K562 (cell line): ENCODE results near the gene ZNF106. TPM values are rescaled to one million over a fixed set of nuclear protein-coding genes. Genes with fewer than 3 reads are reported as not detected.

Experiments used
- ATAC-seq: fragments of 200-7000 bp; cut with Tn5 transposase; 3 replicates; pipeline ENCODE4 v1.9.1; 2020; ENCODE audit warnings: moderate library complexity
- BruUV-seq: library from RNA; stranded (reverse); fragments of 400-500 nt; replicated peaks from 2 replicates; lab custom pipeline; 2021; lab: Mats Ljungman, UMichigan
- CTCF ChIA-PET: fragments of 300-600 bp; formaldehyde crosslinking; extraction: SDS; loops from one replicate; lab custom pipeline; 2021; ENCODE audit warnings: low intra/inter-chr PET ratio; lab: Yijun Ruan, JAX
- POLR2A ChIA-PET: fragments of 300-600, 350-650 bp; sonication (Branson Sonifier 250); formaldehyde crosslinking; extraction: SDS; loops from one replicate; lab custom pipeline; 2021; ENCODE audit warnings: antibody characterized with exemption, inconsistent platforms; lab: Yijun Ruan, JAX
- DNase-seq, 4 experiments: peaks; one replicate each; pipeline versions ENCODE4 v3.0.0 to v3.0.0-alpha.2; 2011 to 2018; ENCODE audit warnings: low spot score in 3 of 4, mixed read lengths in 3 of 4; ENCODE audit errors: extremely low read depth in 1 of 4
- FAIRE-seq: peaks from 2 replicates; lab custom pipeline; 2011; peaks lifted over from hg19 to GRCh38; lab: Jason Lieb, UNC
- H2AFZ ChIP-seq: 2 replicates; pipeline ENCODE4 v1.6.0; 2011; ENCODE audit warnings: low read depth, low read length, control low read depth, inconsistent platforms
- H3K27ac ChIP-seq: fragments of 200-600 bp; 3 replicates; pipeline ENCODE4 v1.8.0; 2011; ENCODE audit warnings: low read depth, mild to moderate bottlenecking, control low read depth, inconsistent platforms, low read length, moderate library complexity, mixed read lengths; ENCODE audit errors: extremely low read depth
- H3K27me3 ChIP-seq, 2 experiments: fragments of 300-600 bp in 1 of 2; 2 replicates in 1 of 2; 3 replicates in 1 of 2; pipeline versions ENCODE4 v1.6.0 to v1.8.0; 2011; ENCODE audit warnings: inconsistent platforms in 2 of 2, low read length in 2 of 2, mild to moderate bottlenecking in 1 of 2, mixed read lengths in 1 of 2, moderate library complexity in 1 of 2; ENCODE audit not compliant: control insufficient read depth in 2 of 2, insufficient read depth in 2 of 2
- H3K36me3 ChIP-seq: fragments of 300-600 bp; 3 replicates; pipeline ENCODE4 v1.8.0; 2011; ENCODE audit warnings: mild to moderate bottlenecking, low read length, inconsistent platforms; ENCODE audit not compliant: control insufficient read depth, insufficient read depth
- H3K4me1 ChIP-seq, 2 experiments: fragments of 200-600 bp in 1 of 2; replicated peaks in 1 of 2; 2 replicates in 1 of 2; 3 replicates in 1 of 2; pipeline versions ENCODE4 v1.5.1 to v1.8.0; 2011; ENCODE audit warnings: inconsistent platforms in 2 of 2, low read length in 2 of 2, mild to moderate bottlenecking in 1 of 2, mixed read lengths in 1 of 2, moderate library complexity in 1 of 2; ENCODE audit not compliant: control insufficient read depth in 2 of 2, insufficient read depth in 2 of 2
- H3K4me2 ChIP-seq: 2 replicates; pipeline ENCODE4 v1.6.1; 2011; ENCODE audit warnings: low read length, control low read depth, inconsistent platforms, mixed read lengths; ENCODE audit not compliant: insufficient read depth
- H3K4me3 ChIP-seq: fragments of 200-600 bp; sonication (generic), shearing (Covaris generic); 2 replicates; pipeline ENCODE4 v1.5.1; 2016; ENCODE audit warnings: control low read depth, inconsistent platforms
- H3K79me2 ChIP-seq: fragments of 200-600 bp; 3 replicates; pipeline ENCODE4 v1.8.0; 2011; ENCODE audit warnings: low read length, inconsistent platforms; ENCODE audit not compliant: control insufficient read depth, insufficient read depth
- H3K9ac ChIP-seq, 2 experiments: 2 replicates each; pipeline versions ENCODE4 v1.6.0 to v1.6.1; 2011; ENCODE audit warnings: low read depth in 2 of 2, low read length in 2 of 2, control low read depth in 1 of 2, inconsistent platforms in 1 of 2, mild to moderate bottlenecking in 1 of 2, mixed read lengths in 1 of 2; ENCODE audit not compliant: insufficient read depth in 1 of 2
- H3K9me1 ChIP-seq: one replicate; pipeline ENCODE4 v1.6.0; 2011; ENCODE audit warnings: inconsistent platforms, mild to moderate bottlenecking, low read length, moderate library complexity; ENCODE audit not compliant: control insufficient read depth, insufficient read depth
- H3K9me3 ChIP-seq: replicated peaks from 2 replicates; pipeline ENCODE4 v1.5.1; 2011; ENCODE audit warnings: low read depth, low read length, inconsistent platforms; ENCODE audit not compliant: control insufficient read depth, insufficient read depth
- H4K20me1 ChIP-seq: replicated peaks from 2 replicates; pipeline ENCODE4 v1.6.1; 2011; ENCODE audit warnings: low read length, inconsistent platforms, mixed read lengths; ENCODE audit not compliant: control insufficient read depth, insufficient read depth
- BRD4 ChIP-seq: fragments of 200-600 bp; sonication (generic); IDR thresholded peaks from 2 replicates; pipeline ENCODE4 v1.6.1; 2017; ENCODE audit warnings: inconsistent platforms
- ETS1 ChIP-seq: conservative IDR thresholded peaks from 2 replicates; pipeline ENCODE4 v1.6.1; 2011; ENCODE audit warnings: low read depth, mild to moderate bottlenecking, low read length; ENCODE audit not compliant: control insufficient read depth
- GATAD2B ChIP-seq: fragments of 450-650 bp; IDR thresholded peaks from 2 replicates; pipeline ENCODE4 v1.6.1; 2017; ENCODE audit warnings: mild to moderate bottlenecking, borderline replicate concordance
- HNRNPL ChIP-seq: fragments of 200-400 bp; formaldehyde crosslinking; IDR thresholded peaks from 2 replicates; pipeline ENCODE4 v1.6.1; 2017; ENCODE audit warnings: low read depth, mild to moderate bottlenecking, low read length
- MTA1 ChIP-seq: fragments of 450-650 bp; IDR thresholded peaks from 2 replicates; pipeline ENCODE4 v1.6.1; 2017; ENCODE audit warnings: borderline replicate concordance
- SMAD4 ChIP-seq: fragments of 250-450 bp; sonication (Bioruptor Pico); conservative IDR thresholded peaks from 2 replicates; pipeline ENCODE4 v1.8.0; 2021; ENCODE audit warnings: inconsistent platforms, mild to moderate bottlenecking, moderate library complexity
- ZNF174 ChIP-seq: fragments of 250-450 bp; sonication (Bioruptor Pico); IDR thresholded peaks from 2 replicates; pipeline ENCODE4 v1.4.0; 2020; ENCODE audit warnings: mild to moderate bottlenecking
- ZNF239 ChIP-seq: fragments of 250-450 bp; sonication (Bioruptor Pico); IDR thresholded peaks from 2 replicates; pipeline ENCODE4 v1.4.0; 2020; ENCODE audit warnings: mild to moderate bottlenecking
- ZNF347 ChIP-seq: fragments of 450-650 bp; formaldehyde crosslinking; IDR thresholded peaks from 2 replicates; pipeline ENCODE4 v1.4.0; 2020; ENCODE audit warnings: low read depth, mild to moderate bottlenecking, moderate library complexity
- ZNF561 ChIP-seq: fragments of 450-650 bp; formaldehyde crosslinking; conservative IDR thresholded peaks from 2 replicates; pipeline ENCODE4 v1.4.0; 2020; ENCODE audit warnings: mild to moderate bottlenecking, moderate library complexity
- WGBS: fragments of 100-300 bp; shearing (Covaris generic); methylation state at CpG from one replicate; pipeline ENCODE4 v1.1.6; 2016; ENCODE audit warnings: low coverage, mixed read lengths; ENCODE audit not compliant: insufficient coverage; ENCODE audit errors: missing lambda C conversion rate; 5-methylcytosine and 5-hydroxymethylcytosine counted together
- in situ Hi-C: fragments of 300-500 bp; cut with MboI; formaldehyde crosslinking; loops from 4 replicates; pipeline ENCODE4 v1.15.0; 2018; ENCODE audit warnings: inconsistent platforms, mixed read lengths
- intact Hi-C: fragments of 100-400 bp; cut with micrococcal nuclease; formaldehyde crosslinking; loops from 2 replicates; pipeline ENCODE4 v1.14.2; 2022
- polyA plus RNA-seq, 8 experiments: library from polyadenylated mRNA; depleted of rRNA in 4 of 8; stranded (reverse) in 5 of 8; unstranded in 3 of 8; fragments of >200 nt; fragmentation: Nextera tagmentation in 2 of 8; fragmentation: Illumina TruSeq in 1 of 8; extraction: Ambion mirVana in 2 of 8; extraction: Trizol in 1 of 8; gene quantifications; 2 replicates each; pipeline versions ENCODE4 v1.2.1 to v1.2.3, GENCODE V29; 2011 to 2014; ENCODE audit warnings: inconsistent platforms in 1 of 8, missing spikeins in 1 of 8
- total RNA-seq, 7 experiments: library from RNA; depleted of rRNA in 6 of 7; stranded (reverse); fragments of >200 nt in 6 of 7; fragmentation: Illumina TruSeq in 2 of 7; extraction: Trizol in 2 of 7; gene quantifications; 2 replicates each; pipeline versions ENCODE4 v1.2.1 to v1.2.3, GENCODE V29; 2011 to 2021; ENCODE audit warnings: low replicate concordance in 1 of 7
- TF ChIP-seq, protein P1 (sequence below), 3 experiments: fragments of 200-800 bp in 1 of 3; fragments of 250-450 bp in 1 of 3; fragments of 450-650 bp in 1 of 3; sonication (Bioruptor Pico) in 1 of 3; sonication (Bioruptor generic) in 1 of 3; formaldehyde crosslinking in 1 of 3; IDR thresholded peaks; 2 replicates each; pipeline versions ENCODE4 v1.6.1 to v1.8.0; 2016 to 2022; ENCODE audit warnings: mild to moderate bottlenecking in 2 of 3, missing genetic modification characterization in 2 of 3, missing compliant biosample characterization in 1 of 3, moderate library complexity in 1 of 3
- TF ChIP-seq, protein P2 (sequence below), 2 experiments: fragments of 450-650 bp in 1 of 2; sonication (generic) in 1 of 2; formaldehyde crosslinking; conservative IDR thresholded peaks; 2 replicates each; pipeline versions ENCODE4 v1.4.0 to v1.8.1; 2020 to 2022; ENCODE audit warnings: mild to moderate bottlenecking in 1 of 2, missing genetic modification reagents in 1 of 2
- TF ChIP-seq, protein P3 (sequence below): fragments of 450-650 bp; IDR thresholded peaks from 2 replicates; pipeline ENCODE4 v1.6.1; 2016; ENCODE audit warnings: mild to moderate bottlenecking

The ZNF106 gene
- total and polyA plus RNA-seq, 9 of the 15 experiments (the other 6 are each of a cell fraction or from before 2014, with no cell fraction given): 14.4 to 55.3 (median 33.7) TPM

- no peak overlapping the region for H3K4me3 ChIP-seq
- H3K27me3 ChIP-seq: no peaks in the 10 kb centered on the region
- peaks cover 75% of the 10 kb centered on the region for H3K36me3 ChIP-seq
- H4K20me1 ChIP-seq: no peaks in the 10 kb centered on the region
- intact Hi-C loops (no loop called here), in situ Hi-C loops (no loop called here)
- no peak overlapping the region for H3K9ac ChIP-seq
- H3K27ac ChIP-seq: no peak overlapping the region
- ATAC-seq (no peak), FAIRE-seq (no peak), DNase-seq (no peak)
- H3K4me1 ChIP-seq: no peaks in the 10 kb centered on the region
- no peaks in the 10 kb centered on the region for H3K9me3 ChIP-seq
- CTCF ChIA-PET: no interaction called here
- no peaks in the 10 kb centered on the region for H3K9me1 ChIP-seq
- H3K79me2 ChIP-seq: no peaks in the 10 kb centered on the region
- BruUV-seq: TSS peak; percentile 36
- H3K4me2 ChIP-seq: no peak overlapping the region
- WGBS: 99% methylated on average over 4 of the region's 4 CpGs
- TF ChIP-seq ZNF347 (no peak), ETS1 (no peak), ZNF561 (CRISPR knock-in tag) (no peak), SMAD4 (CRISPR knock-in tag) (no peak), BRD4 (no peak), ZNF239 (no peak), MTA1 (no peak), HNRNPL (no peak), ZNF174 (CRISPR knock-in tag) (no peak), GATAD2B (no peak)
- TF ChIP-seq, protein P1, sequence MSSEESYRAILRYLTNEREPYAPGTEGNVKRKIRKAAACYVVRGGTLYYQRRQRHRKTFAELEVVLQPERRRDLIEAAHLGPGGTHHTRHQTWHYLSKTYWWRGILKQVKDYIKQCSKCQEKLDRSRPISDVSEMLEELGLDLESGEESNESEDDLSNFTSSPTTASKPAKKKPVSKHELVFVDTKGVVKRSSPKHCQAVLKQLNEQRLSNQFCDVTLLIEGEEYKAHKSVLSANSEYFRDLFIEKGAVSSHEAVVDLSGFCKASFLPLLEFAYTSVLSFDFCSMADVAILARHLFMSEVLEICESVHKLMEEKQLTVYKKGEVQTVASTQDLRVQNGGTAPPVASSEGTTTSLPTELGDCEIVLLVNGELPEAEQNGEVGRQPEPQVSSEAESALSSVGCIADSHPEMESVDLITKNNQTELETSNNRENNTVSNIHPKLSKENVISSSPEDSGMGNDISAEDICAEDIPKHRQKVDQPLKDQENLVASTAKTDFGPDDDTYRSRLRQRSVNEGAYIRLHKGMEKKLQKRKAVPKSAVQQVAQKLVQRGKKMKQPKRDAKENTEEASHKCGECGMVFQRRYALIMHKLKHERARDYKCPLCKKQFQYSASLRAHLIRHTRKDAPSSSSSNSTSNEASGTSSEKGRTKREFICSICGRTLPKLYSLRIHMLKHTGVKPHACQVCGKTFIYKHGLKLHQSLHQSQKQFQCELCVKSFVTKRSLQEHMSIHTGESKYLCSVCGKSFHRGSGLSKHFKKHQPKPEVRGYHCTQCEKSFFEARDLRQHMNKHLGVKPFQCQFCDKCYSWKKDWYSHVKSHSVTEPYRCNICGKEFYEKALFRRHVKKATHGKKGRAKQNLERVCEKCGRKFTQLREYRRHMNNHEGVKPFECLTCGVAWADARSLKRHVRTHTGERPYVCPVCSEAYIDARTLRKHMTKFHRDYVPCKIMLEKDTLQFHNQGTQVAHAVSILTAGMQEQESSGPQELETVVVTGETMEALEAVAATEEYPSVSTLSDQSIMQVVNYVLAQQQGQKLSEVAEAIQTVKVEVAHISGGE (CRISPR knock-in tag; IDR thresholded peaks at IDR 0.05): no peak
- TF ChIP-seq, protein P2, sequence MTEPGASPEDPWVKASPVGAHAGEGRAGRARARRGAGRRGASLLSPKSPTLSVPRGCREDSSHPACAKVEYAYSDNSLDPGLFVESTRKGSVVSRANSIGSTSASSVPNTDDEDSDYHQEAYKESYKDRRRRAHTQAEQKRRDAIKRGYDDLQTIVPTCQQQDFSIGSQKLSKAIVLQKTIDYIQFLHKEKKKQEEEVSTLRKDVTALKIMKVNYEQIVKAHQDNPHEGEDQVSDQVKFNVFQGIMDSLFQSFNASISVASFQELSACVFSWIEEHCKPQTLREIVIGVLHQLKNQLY (CRISPR knock-in tag; conservative IDR thresholded peaks at IDR 0.05): no peak
- TF ChIP-seq, protein P3, sequence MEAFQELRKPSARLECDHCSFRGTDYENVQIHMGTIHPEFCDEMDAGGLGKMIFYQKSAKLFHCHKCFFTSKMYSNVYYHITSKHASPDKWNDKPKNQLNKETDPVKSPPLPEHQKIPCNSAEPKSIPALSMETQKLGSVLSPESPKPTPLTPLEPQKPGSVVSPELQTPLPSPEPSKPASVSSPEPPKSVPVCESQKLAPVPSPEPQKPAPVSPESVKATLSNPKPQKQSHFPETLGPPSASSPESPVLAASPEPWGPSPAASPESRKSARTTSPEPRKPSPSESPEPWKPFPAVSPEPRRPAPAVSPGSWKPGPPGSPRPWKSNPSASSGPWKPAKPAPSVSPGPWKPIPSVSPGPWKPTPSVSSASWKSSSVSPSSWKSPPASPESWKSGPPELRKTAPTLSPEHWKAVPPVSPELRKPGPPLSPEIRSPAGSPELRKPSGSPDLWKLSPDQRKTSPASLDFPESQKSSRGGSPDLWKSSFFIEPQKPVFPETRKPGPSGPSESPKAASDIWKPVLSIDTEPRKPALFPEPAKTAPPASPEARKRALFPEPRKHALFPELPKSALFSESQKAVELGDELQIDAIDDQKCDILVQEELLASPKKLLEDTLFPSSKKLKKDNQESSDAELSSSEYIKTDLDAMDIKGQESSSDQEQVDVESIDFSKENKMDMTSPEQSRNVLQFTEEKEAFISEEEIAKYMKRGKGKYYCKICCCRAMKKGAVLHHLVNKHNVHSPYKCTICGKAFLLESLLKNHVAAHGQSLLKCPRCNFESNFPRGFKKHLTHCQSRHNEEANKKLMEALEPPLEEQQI: no peak
- H2AFZ ChIP-seq: no peak overlapping the region
- POLR2A ChIA-PET: no interaction called here
These were observed 40.5 kb downstream of the ZNF106 start for GRCh38 chr15:42450425-42450790.
